ENCODE data around the gene TMEM150C.
"Not testable (repeated sequence)": the region's sequence is repeated elsewhere in the genome, so short reads cannot be mapped to it uniquely, and the experiment has no call there.

GRCh38 chr4:82477469-82477868 lies 84.3 kb downstream of the TMEM150C start:
- TF ChIP-seq POLR2AphosphoS5, POLR2A (IDR thresholded peaks at IDR 0.05): not testable (repeated sequence)
